Keratinocyte (primary cell): ENCODE measurements around the gene CDH13. TPM values are rescaled to one million over a fixed set of nuclear protein-coding genes. Genes with fewer than 3 reads are reported as not detected.
A peak's percentile ranks its signal among the peaks of the same experiment; 100 is the strongest.

Source experiments
- DNase-seq: peaks from one replicate; pipeline ENCODE4 v3.0.0-alpha.2; 2011; ENCODE audit warnings: low read depth, missing footprints, low spot score
- FAIRE-seq: peaks from 2 replicates; lab custom pipeline; 2011; peaks lifted over from hg19 to GRCh38; lab: Jason Lieb, UNC
- H2AFZ ChIP-seq: 2 replicates; pipeline ENCODE4 v1.6.0; 2012; ENCODE audit warnings: low read length, control low read depth, inconsistent platforms; ENCODE audit not compliant: control insufficient read depth
- H3K27ac ChIP-seq: 2 replicates; pipeline ENCODE4 v1.5.1; 2011; ENCODE audit warnings: low read length; ENCODE audit not compliant: control insufficient read depth, insufficient read depth
- H3K27me3 ChIP-seq: 3 replicates; pipeline ENCODE4 v1.6.0; 2011; ENCODE audit warnings: low read length; ENCODE audit not compliant: control insufficient read depth, insufficient read depth; ENCODE audit errors: extremely low read depth
- H3K36me3 ChIP-seq, 2 experiments: 2 replicates in 1 of 2; 3 replicates in 1 of 2; pipeline ENCODE4 v1.5.1; 2011; ENCODE audit warnings: low read length in 2 of 2, mild to moderate bottlenecking in 1 of 2; ENCODE audit not compliant: control insufficient read depth in 2 of 2, insufficient read depth in 2 of 2; ENCODE audit errors: extremely low read depth in 1 of 2
- H3K4me1 ChIP-seq: 3 replicates; pipeline ENCODE4 v1.5.1; 2011; ENCODE audit warnings: low read length; ENCODE audit not compliant: control insufficient read depth, insufficient read depth; ENCODE audit errors: extremely low read depth
- H3K4me2 ChIP-seq: 3 replicates; pipeline ENCODE4 v1.6.0; 2011; ENCODE audit warnings: low read depth, low read length; ENCODE audit not compliant: control insufficient read depth, insufficient read depth; ENCODE audit errors: extremely low read depth
- H3K4me3 ChIP-seq, 3 experiments: fragments of 200-600 bp in 1 of 3; sonication (generic) in 1 of 3; 2 replicates in 2 of 3; 3 replicates in 1 of 3; pipeline ENCODE4 v1.5.1; 2011 to 2016; ENCODE audit warnings: low read length in 3 of 3, mild to moderate bottlenecking in 3 of 3, control low read depth in 2 of 3, inconsistent platforms in 1 of 3, low read depth in 1 of 3, mixed read lengths in 1 of 3, mixed run types in 1 of 3, moderate library complexity in 1 of 3; ENCODE audit not compliant: control insufficient read depth in 2 of 3, insufficient read depth in 2 of 3; ENCODE audit errors: extremely low read depth in 1 of 3
- H3K79me2 ChIP-seq: 2 replicates; pipeline ENCODE4 v1.6.0; 2012; ENCODE audit warnings: low read length; ENCODE audit not compliant: control insufficient read depth, insufficient read depth
- H3K9ac ChIP-seq: 3 replicates; pipeline ENCODE4 v1.6.0; 2011; ENCODE audit warnings: low read length; ENCODE audit not compliant: control insufficient read depth, insufficient read depth; ENCODE audit errors: extremely low read depth
- H3K9me1 ChIP-seq: 3 replicates; pipeline ENCODE4 v1.6.0; 2011; ENCODE audit warnings: low read length; ENCODE audit not compliant: control insufficient read depth, insufficient read depth; ENCODE audit errors: extremely low read depth
- H3K9me3 ChIP-seq: 2 replicates; pipeline ENCODE4 v1.5.1; 2012; ENCODE audit warnings: low read depth, low read length; ENCODE audit not compliant: control insufficient read depth
- H4K20me1 ChIP-seq: 3 replicates; pipeline ENCODE4 v1.6.0; 2011; ENCODE audit warnings: low read length; ENCODE audit not compliant: control insufficient read depth, insufficient read depth; ENCODE audit errors: extremely low read depth
- CTCF ChIP-seq, 3 experiments: IDR thresholded peaks in 1 of 3; conservative IDR thresholded peaks in 1 of 3; optimal IDR thresholded peaks in 1 of 3; 2 replicates in 2 of 3; 3 replicates in 1 of 3; pipeline versions ENCODE3 to v1.5.1; 2011; ENCODE audit warnings: low read length in 3 of 3, mild to moderate bottlenecking in 3 of 3, moderate library complexity in 2 of 3, control low read depth in 1 of 3, inconsistent platforms in 1 of 3; ENCODE audit not compliant: insufficient read depth in 2 of 3; ENCODE audit errors: extremely low read depth in 1 of 3
- EZH2 ChIP-seq: IDR thresholded peaks from one replicate; pipeline ENCODE4 v1.6.1; 2012; ENCODE audit warnings: inconsistent platforms, mild to moderate bottlenecking, low read length, moderate library complexity
- dilution Hi-C: fragments of 300-500 bp; cut with MboI; formaldehyde crosslinking; loops from one replicate; pipeline ENCODE4 v1.7.0; 2020; ENCODE audit warnings: low sequenced_read_pairs; ENCODE audit not compliant: extremely low pct_ligation_motif_present
- polyA plus RNA-seq, 5 experiments: library from polyadenylated mRNA; depleted of rRNA in 3 of 5; stranded (reverse) in 3 of 5; stranded (forward) in 1 of 5; unstranded in 1 of 5; fragments of >200 nt; gene quantifications; 1 replicate in 1 of 5; 2 replicates in 3 of 5; 3 replicates in 1 of 5; pipeline versions ENCODE4 v1.2.1 to v1.2.3, GENCODE V29; 2011 to 2012; ENCODE audit warnings: missing spikeins in 2 of 5, low read depth in 1 of 5, low replicate concordance in 1 of 5

Gene CDH13
- polyA plus RNA-seq, 1 donor (not counting 4 experiments of a cell fraction or from before 2014, with no cell fraction given), result 111 TPM

GRCh38 chr16:83807327-83807709 is 1180.5 kb downstream of the CDH13 start:
- Histone ChIP-seq H3K4me1 (peaks cover 13% of the 10 kb centered on the region), H3K4me2 (peak overlapping the region; percentile 69), H3K4me3 (peak overlapping the region in 1 of 3 experiments; percentile 47)

GRCh38 chr16:83807710-83808572 is 1181.2 kb downstream of the CDH13 start, which contains the start of gene HSBP1:
Gene HSBP1, plus strand, starts transcription at chr16:83807978. Its CDS starts 99 bp downstream, at chr16:83808077.
- TF ChIP-seq CTCF (optimal IDR thresholded peaks at IDR 0.05 in 1 of 3, IDR thresholded peaks at IDR 0.05 in 1 of 3, conservative IDR thresholded peaks at IDR 0.05 in 1 of 3; ENCODE audit: extremely low read depth in 1 of 3, insufficient read depth in 2 of 3, low read length in 3 of 3), result no peak
- no peak for TF ChIP-seq EZH2
- no peaks in the 10 kb centered on the region for H3K9me1 ChIP-seq
- H3K9ac ChIP-seq, result peak within 1 kb of the TSS; percentile 87
- dilution Hi-C loops, result no loop called here
- H3K4me1 ChIP-seq, result peaks cover 8% of the 10 kb centered on the region
- no peaks in the 10 kb centered on the region for H3K9me3 ChIP-seq
- H3K27me3 ChIP-seq, result no peaks in the 10 kb centered on the region
- H3K36me3 ChIP-seq, result peaks cover 2 to 10% of the 10 kb centered on the region in 2 experiments
- FAIRE-seq (no peak), DNase-seq (peak; percentile 35)
- peaks cover 25% of the 10 kb centered on the region for H3K79me2 ChIP-seq
- peaks cover 3% of the 10 kb centered on the region for H4K20me1 ChIP-seq
- H3K27ac ChIP-seq, result peak within 1 kb of the TSS; percentile 81
- peak within 1 kb of the TSS; percentile 99 for H3K4me2 ChIP-seq
- H3K4me3 ChIP-seq, result peak within 1 kb of the TSS; percentile 88 to 95 (median 93)
- H2AFZ ChIP-seq, result peak within 1 kb of the TSS; percentile 95

More at GRCh38 chr16:83807327-83807709, 1180.5 kb downstream of the CDH13 start:
- peaks cover 0 to 6% of the 10 kb centered on the region in 2 experiments for H3K36me3 ChIP-seq
- FAIRE-seq (no peak), DNase-seq (no peak)
- peak overlapping the region; percentile 10 for H3K27ac ChIP-seq
- no peaks in the 10 kb centered on the region for H3K9me1 ChIP-seq
- peak overlapping the region; percentile 78 for H2AFZ ChIP-seq
- no peaks in the 10 kb centered on the region for H3K9me3 ChIP-seq
- peaks cover 25% of the 10 kb centered on the region for H3K79me2 ChIP-seq
- TF ChIP-seq CTCF (optimal IDR thresholded peaks at IDR 0.05 in 1 of 3, IDR thresholded peaks at IDR 0.05 in 1 of 3, conservative IDR thresholded peaks at IDR 0.05 in 1 of 3; ENCODE audit: extremely low read depth in 1 of 3, insufficient read depth in 2 of 3, low read length in 3 of 3) (no peak), EZH2 (peak; percentile 11)
- H3K27me3 ChIP-seq, result no peaks in the 10 kb centered on the region
- dilution Hi-C loops, result no loop called here
- peaks cover 3% of the 10 kb centered on the region for H4K20me1 ChIP-seq
- no peak overlapping the region for H3K9ac ChIP-seq
